DOHH2 (cell line): ENCODE data around the gene LILRA5.
"Not testable (repeated sequence)": the region's sequence is repeated elsewhere in the genome, so short reads cannot be mapped to it uniquely, and the experiment has no call there.

Experiments
- H3F3A ChIP-seq: fragments of 200-600 bp; sonication (generic), shearing (Covaris generic); 2 replicates; pipeline ENCODE4 v1.6.0; 2016; ENCODE audit warnings: antibody characterized with exemption, mild to moderate bottlenecking; ENCODE audit not compliant: control insufficient read depth, insufficient read depth
- H3K27ac ChIP-seq: fragments of 200-600 bp; sonication (generic); 2 replicates; pipeline ENCODE4 v1.5.1; 2014; ENCODE audit warnings: low read depth, mild to moderate bottlenecking, low read length, moderate library complexity
- H3K27me3 ChIP-seq: fragments of 200-600 bp; sonication (generic); 2 replicates; pipeline ENCODE4 v1.6.1; 2014; ENCODE audit warnings: mild to moderate bottlenecking, low read length, mixed read lengths; ENCODE audit not compliant: control insufficient read depth
- H3K36me3 ChIP-seq: fragments of 200-600 bp; sonication (generic); 2 replicates; pipeline ENCODE4 v1.6.1; 2014; ENCODE audit warnings: mild to moderate bottlenecking, low read length, moderate library complexity, mixed read lengths; ENCODE audit not compliant: control insufficient read depth
- H3K4me1 ChIP-seq: fragments of 200-600 bp; sonication (generic); 2 replicates; pipeline ENCODE4 v1.6.1; 2014; ENCODE audit warnings: mild to moderate bottlenecking, low read length, mixed read lengths; ENCODE audit not compliant: control insufficient read depth
- H3K4me2 ChIP-seq: fragments of 200-600 bp; sonication (generic); 2 replicates; pipeline ENCODE4 v1.6.0; 2014; ENCODE audit warnings: mild to moderate bottlenecking, low read length, moderate library complexity
- H3K4me3 ChIP-seq: fragments of 200-600 bp; sonication (generic); 2 replicates; pipeline ENCODE4 v1.5.1; 2014; ENCODE audit warnings: mild to moderate bottlenecking, low read length, mixed read lengths
- H3K79me2 ChIP-seq: fragments of 200-600 bp; sonication (generic); 2 replicates; pipeline ENCODE4 v1.6.1; 2014; ENCODE audit warnings: mild to moderate bottlenecking, low read length, mixed read lengths; ENCODE audit not compliant: control insufficient read depth
- H3K9me2 ChIP-seq: fragments of 200-600 bp; sonication (generic); replicated peaks from 2 replicates; pipeline ENCODE4 v1.6.1; 2014; ENCODE audit warnings: mild to moderate bottlenecking, low read length, mixed read lengths; ENCODE audit not compliant: control insufficient read depth
- H3K9me3 ChIP-seq: fragments of 200-600 bp; sonication (generic); 2 replicates; pipeline ENCODE4 v1.6.1; 2014; ENCODE audit warnings: antibody characterized with exemption, low read length, mixed read lengths; ENCODE audit not compliant: control insufficient read depth, insufficient read depth
- H4K20me1 ChIP-seq: fragments of 200-600 bp; sonication (generic); 2 replicates; pipeline ENCODE4 v1.6.0; 2014; ENCODE audit warnings: low read depth, mild to moderate bottlenecking, antibody characterized with exemption, low read length, moderate library complexity; ENCODE audit not compliant: control insufficient read depth, insufficient read depth
- EZH2phosphoT487 ChIP-seq: fragments of 200-600 bp; sonication (generic); IDR thresholded peaks from 2 replicates; pipeline ENCODE4 v1.6.1; 2017; ENCODE audit warnings: borderline replicate concordance, mild to moderate bottlenecking, antibody characterized with exemption, low read length, moderate library complexity, mixed read lengths
- TF ChIP-seq, protein P1 (sequence below): fragments of 200-600 bp; sonication (generic); IDR thresholded peaks from one replicate; pipeline ENCODE4 v1.5.1; 2014; ENCODE audit warnings: antibody characterized with exemption, mild to moderate bottlenecking, low read depth, low read length; ENCODE audit not compliant: poor library complexity, severe bottlenecking

LILRA5 gene

DNA sequence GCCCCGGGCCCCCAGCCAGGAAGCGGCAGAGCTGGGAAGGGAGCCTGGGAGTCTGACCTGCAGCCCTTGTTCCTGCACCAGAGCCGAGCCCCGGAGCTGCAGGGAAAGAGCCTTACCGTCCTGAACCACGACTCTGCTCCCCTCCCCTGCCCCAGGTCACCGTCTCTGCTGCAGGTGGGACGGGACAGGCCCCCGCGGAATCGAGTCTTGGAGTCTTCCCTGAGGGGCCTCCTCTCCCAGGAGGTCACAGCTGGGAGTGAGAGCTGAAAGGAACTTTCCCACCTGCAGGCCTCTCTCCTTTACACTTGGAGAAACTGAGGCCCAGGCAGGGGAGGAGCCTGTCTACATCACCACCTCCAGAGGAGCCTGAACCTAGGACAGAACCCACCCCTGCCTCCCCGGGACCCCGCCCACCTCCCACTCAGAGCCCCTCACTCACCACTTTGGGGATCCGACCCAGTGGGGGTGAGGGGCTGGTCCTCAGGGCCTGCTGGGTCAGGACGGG is 35.8 kb downstream of the LILRA5 start:
- H3F3A ChIP-seq, H3K79me2 ChIP-seq, H3K4me3 ChIP-seq, H3K36me3 ChIP-seq, H3K9me2 ChIP-seq, H3K27me3 ChIP-seq, H4K20me1 ChIP-seq, H3K27ac ChIP-seq, H3K4me2 ChIP-seq, H3K9me3 ChIP-seq: not testable (repeated sequence)
- H3K4me1 ChIP-seq = peaks cover 25% of the 10 kb centered on the region

- Histone ChIP-seq H3F3A (no peaks in the 10 kb centered on the region), H3K79me2 (no peaks in the 10 kb centered on the region), H3K4me3 (no peak overlapping the region), H3K9me3 (no peaks in the 10 kb centered on the region), H3K4me1 (peaks cover 13% of the 10 kb centered on the region), H3K4me2 (no peak overlapping the region), H3K9me2 (no peaks in the 10 kb centered on the region), H3K36me3 (no peaks in the 10 kb centered on the region), H3K27ac (no peak overlapping the region), H3K27me3 (peaks cover 7% of the 10 kb centered on the region; the same call in 1 of the 2 replicates), H4K20me1 (no peaks in the 10 kb centered on the region)
- no peak for TF ChIP-seq EZH2phosphoT487
- TF ChIP-seq, protein P1, sequence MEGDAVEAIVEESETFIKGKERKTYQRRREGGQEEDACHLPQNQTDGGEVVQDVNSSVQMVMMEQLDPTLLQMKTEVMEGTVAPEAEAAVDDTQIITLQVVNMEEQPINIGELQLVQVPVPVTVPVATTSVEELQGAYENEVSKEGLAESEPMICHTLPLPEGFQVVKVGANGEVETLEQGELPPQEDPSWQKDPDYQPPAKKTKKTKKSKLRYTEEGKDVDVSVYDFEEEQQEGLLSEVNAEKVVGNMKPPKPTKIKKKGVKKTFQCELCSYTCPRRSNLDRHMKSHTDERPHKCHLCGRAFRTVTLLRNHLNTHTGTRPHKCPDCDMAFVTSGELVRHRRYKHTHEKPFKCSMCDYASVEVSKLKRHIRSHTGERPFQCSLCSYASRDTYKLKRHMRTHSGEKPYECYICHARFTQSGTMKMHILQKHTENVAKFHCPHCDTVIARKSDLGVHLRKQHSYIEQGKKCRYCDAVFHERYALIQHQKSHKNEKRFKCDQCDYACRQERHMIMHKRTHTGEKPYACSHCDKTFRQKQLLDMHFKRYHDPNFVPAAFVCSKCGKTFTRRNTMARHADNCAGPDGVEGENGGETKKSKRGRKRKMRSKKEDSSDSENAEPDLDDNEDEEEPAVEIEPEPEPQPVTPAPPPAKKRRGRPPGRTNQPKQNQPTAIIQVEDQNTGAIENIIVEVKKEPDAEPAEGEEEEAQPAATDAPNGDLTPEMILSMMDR = no peak
Observed at GRCh38 chr19:54275951-54276350, 37.0 kb downstream of the LILRA5 start.

DNA sequence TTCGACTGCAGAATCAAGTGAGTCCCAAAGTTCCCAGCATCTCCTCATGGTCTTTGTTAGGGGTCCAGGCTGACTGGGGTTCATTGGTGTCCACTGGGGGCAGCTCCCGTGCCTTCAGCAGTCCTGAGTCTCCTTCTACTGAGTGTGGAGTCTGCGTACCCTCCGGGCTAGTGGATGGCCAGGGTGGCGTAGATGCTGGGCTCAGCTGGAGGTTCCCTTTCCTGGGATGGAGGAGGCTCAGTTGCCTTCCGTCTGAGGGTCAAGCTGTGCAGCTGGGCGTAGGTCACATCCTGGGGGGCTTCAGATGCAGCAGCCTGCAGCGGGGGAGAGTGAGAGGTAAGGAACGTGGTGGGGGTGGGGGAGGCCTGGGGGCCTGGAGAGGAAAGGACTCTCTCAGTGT is 38.5 kb downstream of the LILRA5 start:
- H3K4me2 ChIP-seq, H3K36me3 ChIP-seq, H3K27ac ChIP-seq, H4K20me1 ChIP-seq, H3F3A ChIP-seq, H3K9me3 ChIP-seq, H3K79me2 ChIP-seq, H3K9me2 ChIP-seq, H3K4me1 ChIP-seq, H3K4me3 ChIP-seq: not testable (repeated sequence)
- peaks cover 16% of the 10 kb centered on the region for H3K27me3 ChIP-seq

DNA sequence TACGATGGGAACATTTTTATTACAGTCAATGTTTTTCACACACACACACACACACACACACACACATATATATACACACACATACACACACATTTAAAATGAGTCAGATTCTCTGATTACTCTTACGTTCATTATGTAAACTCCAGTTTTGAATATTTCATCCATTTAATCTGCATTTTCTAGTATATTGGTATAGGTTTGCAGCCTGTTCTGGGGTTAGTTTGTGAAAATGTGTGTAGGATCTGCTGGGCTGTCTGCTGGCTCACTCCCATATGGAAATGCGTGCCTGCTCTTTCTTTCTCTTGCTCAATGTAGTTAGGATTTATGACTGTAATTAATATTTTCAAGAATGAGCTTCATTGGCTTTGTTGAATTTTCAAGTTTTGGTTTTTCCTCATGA is 39.1 kb downstream of the LILRA5 start:
- no peak for TF ChIP-seq EZH2phosphoT487
- TF ChIP-seq, protein P1 = no peak
- Histone ChIP-seq H3K27me3 (peaks cover 18% of the 10 kb centered on the region), H3K4me1 (no peaks in the 10 kb centered on the region)

DNA sequence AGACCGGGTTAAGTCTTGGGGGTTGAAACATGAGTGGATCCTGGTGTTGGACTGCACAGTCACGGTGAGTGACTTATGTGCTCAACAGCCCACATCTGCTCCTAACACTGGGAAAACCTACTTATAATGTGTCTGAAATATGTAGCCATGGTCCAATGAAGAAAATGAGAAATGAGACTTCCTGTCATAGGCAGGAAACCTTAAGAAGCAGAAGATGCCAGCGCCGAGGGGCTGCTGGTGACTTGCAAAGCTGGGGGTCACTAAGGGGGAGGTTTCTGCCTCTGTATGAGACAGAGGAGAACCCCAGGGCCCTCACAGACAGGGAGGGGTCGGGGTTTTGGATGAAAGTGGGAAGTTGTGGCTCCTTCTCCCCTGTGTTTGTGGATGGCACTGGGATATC is 40.8 kb downstream of the LILRA5 start:
- H3K4me3 ChIP-seq, H3K79me2 ChIP-seq, H3K9me3 ChIP-seq, H3K4me2 ChIP-seq, H3K27ac ChIP-seq, H4K20me1 ChIP-seq, H3F3A ChIP-seq, H3K36me3 ChIP-seq, H3K9me2 ChIP-seq, H3K4me1 ChIP-seq: not testable (repeated sequence)
- peaks cover 26% of the 10 kb centered on the region for H3K27me3 ChIP-seq

More for the DNA sequence above, 39.1 kb downstream of the LILRA5 start:
- Histone ChIP-seq H3K4me3 (no peak overlapping the region), H3K27ac (no peak overlapping the region), H3F3A (no peaks in the 10 kb centered on the region), H3K9me2 (no peaks in the 10 kb centered on the region), H3K4me2 (no peak overlapping the region), H3K9me3 (no peaks in the 10 kb centered on the region), H3K79me2 (no peaks in the 10 kb centered on the region), H3K36me3 (no peaks in the 10 kb centered on the region), H4K20me1 (no peaks in the 10 kb centered on the region)

DNA sequence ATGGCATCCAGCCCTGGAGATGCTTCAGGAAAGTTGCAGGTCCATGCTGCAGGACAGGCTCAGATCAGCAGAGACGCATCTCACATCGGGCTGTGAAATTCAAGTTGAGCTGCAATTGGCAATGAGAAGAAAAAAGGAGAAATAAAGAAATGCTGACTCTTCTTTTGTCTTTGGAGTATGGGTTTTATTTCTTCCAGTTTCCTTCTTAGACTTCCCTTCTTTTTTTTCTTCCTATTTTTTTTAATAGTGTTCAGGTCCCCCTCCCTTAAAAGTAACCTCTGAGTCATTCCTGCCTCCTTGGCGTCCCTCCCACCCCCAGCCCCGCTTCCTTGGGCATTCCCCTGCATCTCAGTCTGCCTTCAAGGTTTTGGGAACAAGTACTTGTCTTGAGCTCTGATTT is 41.4 kb downstream of the LILRA5 start:
- not testable (repeated sequence) for H3F3A ChIP-seq, H4K20me1 ChIP-seq, H3K79me2 ChIP-seq, H3K4me1 ChIP-seq, H3K4me3 ChIP-seq, H3K4me2 ChIP-seq, H3K36me3 ChIP-seq, H3K9me2 ChIP-seq, H3K27ac ChIP-seq, H3K9me3 ChIP-seq
- H3K27me3 ChIP-seq = peaks cover 26% of the 10 kb centered on the region
